GM21786 (cell line): ENCODE results near the gene CCDC194.
A peak's percentile ranks its signal among the peaks of the same experiment; 100 is the strongest.

ENCODE experiments used
- ATAC-seq: cut with Tn5 transposase; IDR thresholded peaks from one replicate; pipeline ENCODE4 v1.9.1; 2021; ENCODE audit not compliant: unreplicated experiment

Gene CCDC194

DNA sequence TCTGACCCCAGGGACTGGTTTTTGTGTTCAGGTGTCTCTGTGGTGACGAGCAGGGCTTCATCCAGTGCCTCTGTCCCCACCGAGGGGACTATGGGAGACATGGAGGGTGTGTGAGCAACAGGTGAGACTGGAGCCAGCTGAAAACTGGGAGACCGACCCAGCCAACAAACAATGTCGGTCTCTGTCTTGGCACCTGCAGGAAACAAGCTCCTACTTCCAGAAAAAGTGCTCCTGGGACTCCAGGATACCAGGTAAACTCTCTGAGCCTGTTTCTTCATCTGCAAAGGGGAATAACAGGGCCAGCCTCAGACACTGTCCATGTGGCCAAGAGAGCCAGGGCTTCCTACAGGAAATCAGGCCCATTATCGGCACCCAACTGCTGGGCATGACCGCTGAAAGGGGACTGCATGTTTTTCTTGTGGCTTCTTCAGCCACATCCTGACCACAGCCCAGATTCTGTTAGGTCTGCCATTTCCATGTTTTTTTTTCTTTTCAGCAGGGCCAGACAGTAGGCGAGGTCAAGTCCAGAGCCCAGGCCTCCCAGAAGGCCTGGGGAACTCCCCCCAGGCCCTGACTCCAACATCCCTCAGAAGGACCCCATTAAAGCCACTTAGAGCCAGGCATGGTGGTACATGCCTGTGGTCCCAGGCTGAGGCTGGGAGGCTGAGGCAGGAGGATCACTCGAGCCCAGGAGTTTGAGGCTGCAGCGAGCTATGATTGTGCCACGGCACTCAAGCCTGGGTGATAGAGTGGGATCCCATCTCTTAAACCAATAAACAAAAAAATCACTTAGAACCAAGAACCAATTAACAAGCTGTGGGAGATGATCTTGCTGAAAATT is 12.3 kb upstream of the CCDC194 start:
- peak; percentile 11 for ATAC-seq

DNA sequence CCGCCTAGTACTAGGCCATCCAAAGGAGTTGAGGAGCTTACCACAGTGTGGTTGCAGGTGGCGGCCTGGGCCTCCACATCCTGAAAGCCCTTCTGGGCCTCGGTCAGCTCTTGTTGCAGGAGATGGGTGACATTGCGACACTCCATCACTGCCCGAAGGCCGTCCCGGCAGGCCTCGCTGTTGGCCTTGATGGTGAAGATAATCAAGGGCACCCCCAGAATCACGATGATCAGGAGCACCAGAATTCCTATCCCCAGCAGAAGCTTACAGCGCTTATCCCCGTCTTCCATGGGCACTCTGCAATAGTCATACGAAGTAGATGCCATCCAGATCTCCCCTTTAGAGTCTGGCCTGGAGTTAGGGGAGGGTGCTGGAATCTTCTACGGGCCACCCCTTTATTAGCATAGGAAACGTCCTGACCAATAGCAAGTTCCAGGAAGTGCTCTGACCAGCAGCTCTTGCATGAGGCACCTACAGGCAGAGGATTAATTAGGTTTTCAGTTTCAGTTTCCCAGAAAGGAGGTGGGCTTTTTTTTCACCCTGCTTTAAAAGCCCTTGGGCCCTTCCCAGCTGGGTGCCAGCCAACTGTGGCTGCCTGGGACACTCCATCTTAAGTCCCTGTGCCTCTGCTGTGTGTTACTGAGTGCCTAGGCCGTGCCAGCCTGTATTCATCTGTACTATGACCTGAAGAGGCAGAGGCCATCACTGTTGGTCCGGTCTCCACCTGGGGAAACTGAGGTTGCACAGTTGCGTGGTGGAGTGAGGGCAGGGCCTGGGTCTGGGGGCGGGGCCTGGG is 11.5 kb upstream of the CCDC194 start, which contains the start of gene BST2:
BST2 (minus strand) TSS at position 381 of the 796 bp plus-strand sequence; CDS start at position 326, 55 bp downstream.
- ATAC-seq = peak; percentile 75

DNA sequence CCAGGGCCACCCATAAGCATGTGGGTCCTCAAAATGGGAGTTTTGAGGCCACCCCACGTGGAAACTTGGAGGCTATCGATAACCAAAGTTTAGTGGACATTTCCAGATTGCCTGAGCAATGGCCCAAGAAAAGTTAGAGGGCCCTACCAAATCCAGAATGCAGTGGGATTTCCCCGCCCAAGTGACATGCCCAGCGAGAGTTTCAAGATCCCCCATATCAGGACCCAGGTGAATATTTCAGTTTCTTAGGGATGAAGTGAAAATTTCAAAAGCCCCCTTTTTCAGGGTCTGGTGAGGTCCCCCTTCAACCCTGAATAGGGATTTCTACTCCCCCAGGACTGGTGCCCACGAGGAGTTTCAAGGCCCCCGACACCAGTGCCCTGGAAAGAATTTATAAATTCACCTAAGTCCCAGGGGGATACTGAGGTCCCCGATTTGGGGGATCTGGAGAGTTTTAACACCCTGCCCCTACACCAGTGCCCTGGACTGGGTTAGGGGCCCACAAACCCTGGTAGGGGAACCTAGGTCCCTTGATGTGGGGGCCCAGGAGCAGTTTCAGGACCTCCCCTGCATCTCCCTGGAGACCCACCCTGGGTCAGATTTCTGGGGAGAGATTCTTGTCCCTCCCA is 10.7 kb upstream of the CCDC194 start:
- peak; percentile 29 for ATAC-seq

DNA sequence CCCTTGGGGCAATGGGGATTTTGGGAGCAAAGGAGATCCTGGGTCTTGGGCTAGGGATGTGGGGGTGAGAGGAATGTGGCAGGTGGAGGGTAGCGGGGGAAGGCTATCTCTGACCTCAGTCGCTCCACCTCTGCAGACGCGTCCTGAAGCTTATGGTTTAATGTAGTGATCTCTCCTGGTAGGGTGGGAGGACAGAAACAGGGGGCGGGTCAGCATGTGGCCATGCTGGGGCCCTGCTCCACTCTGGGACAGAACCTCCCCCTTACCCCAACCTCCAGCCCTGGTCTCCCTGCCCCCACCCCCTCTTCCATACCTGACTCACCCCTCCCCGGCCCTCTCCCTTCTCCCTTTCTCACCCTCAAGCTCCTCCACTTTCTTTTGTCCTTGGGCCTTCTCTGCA is 10.0 kb upstream of the CCDC194 start:
- no peak for ATAC-seq

DNA sequence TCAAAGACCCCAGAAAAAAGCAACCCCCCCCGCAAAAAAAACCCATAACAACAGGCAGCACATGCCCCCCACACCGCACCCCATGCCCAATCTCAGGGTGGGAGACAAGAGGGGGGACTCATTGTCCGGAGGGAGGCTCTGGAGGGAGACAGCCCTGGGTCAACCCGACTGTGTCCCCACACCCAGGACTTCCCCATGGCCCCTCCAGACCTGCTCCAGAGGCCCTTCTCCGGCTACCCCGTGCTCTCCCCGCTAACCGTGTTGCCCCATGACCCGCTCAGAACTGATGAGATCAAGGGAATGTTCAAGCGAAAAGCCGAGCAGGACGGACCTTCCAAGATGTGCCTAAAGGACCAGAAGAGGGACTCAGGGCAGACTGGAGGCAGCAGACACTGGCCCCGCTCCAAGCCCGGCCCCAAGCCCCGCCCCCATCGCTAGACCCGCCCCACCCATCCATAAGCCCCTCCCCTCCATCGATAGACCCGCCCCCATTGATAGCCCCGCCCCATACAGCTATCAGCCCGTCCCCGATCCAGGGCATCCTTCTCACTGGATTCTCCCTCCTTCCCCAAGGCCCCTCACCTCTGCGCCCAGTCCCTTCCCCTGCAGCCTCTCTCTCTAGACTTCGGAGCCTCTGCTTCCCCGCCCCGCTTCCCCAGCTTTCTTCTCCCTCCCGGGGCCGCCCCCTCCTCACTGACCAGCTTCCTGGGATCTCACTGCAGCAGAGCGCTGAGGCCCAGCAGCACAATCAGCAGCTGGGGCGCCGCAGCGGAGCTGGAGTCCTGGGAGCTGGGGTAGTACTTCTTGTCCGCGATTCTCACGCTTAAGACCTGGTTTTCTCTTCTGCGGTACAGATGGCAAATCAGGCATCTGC is 9.2 kb upstream of the CCDC194 start:
- no peak for ATAC-seq

DNA sequence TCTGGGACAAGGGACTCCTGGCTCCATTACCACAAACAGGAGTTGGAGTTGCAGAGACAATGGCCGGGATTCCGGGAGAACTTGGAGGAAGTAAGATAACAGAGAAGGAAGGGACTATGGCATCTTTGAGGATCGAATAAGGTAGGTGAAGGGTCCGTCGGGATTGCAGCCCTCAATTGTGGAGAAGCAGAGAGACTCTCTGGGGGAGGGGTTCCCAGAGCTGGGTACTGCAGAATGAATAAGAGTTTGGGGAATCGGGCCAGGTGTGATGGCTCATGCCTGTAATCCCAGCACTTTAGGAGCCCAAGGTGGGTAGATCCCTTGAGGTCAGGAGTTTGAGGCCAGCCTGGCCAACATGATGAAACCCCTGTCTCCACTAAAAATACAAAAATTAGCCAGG is 7.6 kb upstream of the CCDC194 start:
- no peak for ATAC-seq

DNA sequence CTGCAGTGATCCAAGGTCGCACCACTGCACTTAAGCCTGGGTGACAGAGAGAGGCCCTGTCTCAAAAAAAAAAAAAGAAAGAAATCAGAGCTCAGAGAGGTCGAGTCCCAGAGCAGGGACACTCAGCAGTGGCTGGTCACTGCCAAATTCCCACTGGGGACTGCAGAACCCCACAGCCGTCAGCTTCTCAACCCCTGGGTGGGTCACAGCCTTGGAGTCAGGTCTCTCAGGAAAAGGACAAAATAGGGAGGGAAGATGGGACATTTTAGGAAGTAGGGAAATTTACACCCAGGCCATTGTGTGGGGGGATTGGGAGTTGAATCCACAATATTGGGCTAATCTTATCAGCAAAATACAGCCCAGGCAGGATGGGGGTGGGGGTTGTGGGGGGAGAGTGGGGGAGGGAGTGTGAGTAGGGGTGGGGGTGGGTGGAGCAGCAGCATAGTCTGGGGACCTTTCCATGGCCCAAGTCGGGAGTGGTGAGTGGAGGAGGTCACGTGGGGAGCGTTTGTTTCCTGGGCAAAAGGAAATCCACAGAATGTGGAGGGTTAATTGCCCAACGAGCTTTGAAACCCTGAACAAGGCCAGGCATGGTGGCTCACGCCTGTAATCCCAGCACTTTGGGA is 5.0 kb upstream of the CCDC194 start:
- ATAC-seq = no peak

DNA sequence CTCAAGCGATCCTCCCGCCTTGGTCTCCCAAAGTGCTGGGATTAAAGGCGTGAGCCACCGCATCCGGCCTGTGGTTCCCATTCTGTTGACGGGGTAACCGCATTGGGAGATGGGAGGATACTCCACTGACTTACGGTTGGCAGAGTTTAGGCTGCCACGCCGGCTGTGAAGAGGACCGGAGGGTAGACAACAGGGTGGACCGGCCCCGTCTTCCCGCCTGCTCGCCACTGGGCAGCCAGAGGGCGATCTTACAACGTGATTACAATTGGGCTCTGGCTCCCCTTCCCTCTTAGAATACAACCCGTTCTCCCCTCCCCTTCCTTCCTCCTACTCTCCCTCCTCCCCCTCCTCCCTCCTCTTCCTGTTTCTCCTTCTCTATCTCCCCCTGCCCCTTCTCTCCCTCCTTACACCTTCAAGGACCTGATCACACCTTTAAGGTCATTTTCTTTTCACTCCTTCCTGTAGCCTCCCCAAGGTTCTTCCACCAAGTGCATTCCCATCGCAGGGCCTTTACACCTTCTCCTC is 957 bp upstream of the CCDC194 start:
- no peak for ATAC-seq

DNA sequence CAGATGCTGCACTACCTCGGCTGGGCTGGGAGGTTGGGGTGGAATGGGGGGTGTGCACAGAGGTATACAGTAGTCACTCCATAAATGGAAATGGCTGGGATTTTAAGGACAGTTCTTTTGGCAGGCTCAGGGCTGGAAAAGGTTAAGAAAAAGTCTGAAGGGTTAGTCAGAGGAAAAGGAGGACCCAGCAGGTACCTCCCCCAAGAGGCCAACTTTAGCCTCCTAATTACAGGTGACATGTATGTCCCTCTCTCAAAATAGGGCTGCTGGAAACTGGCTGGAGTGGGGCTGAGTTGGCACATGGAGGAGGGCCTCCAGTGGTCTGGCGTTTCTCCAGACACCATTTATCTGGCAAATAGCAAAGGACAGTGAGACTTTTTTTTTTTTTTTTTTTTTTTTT is 994 bp downstream of the CCDC194 start:
- no peak for ATAC-seq

DNA sequence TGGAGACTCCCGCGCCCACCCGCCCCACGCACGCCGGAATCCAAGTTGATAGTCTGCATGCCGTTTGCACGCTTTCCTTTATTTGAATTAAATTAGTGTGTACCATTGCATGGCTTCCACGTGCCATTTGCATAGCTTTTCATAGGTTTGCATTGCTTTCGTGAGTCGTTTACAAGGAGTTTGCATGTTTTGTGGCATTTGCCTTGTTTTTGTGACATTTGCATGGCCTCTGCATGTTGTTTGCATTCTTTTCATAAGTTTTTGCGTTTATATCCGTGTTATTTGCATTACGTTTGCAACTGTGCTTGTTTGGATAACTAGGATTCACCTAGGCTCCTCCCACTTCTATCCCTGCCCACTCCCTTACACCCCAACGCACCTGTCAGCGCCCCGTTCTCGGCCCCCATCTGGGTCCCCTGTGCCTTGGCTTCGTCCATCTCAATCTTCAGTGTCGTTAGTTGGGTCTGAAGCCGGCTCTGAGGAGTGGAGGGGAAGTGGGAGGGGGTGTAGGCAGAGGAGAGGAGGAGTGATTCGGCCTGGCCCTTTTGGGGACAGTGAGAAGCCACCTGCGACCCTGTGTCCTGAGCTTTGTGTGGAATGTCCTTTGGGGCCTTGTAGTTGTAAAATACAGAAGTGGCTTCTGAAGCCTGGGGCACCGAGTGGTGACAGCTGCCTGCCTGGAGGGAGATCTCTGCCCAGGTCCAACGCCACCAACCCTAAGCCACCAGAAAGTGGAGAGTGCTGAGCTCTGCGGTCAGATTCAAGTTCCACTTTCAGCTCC is 2.4 kb downstream of the CCDC194 start:
- no peak for ATAC-seq

DNA sequence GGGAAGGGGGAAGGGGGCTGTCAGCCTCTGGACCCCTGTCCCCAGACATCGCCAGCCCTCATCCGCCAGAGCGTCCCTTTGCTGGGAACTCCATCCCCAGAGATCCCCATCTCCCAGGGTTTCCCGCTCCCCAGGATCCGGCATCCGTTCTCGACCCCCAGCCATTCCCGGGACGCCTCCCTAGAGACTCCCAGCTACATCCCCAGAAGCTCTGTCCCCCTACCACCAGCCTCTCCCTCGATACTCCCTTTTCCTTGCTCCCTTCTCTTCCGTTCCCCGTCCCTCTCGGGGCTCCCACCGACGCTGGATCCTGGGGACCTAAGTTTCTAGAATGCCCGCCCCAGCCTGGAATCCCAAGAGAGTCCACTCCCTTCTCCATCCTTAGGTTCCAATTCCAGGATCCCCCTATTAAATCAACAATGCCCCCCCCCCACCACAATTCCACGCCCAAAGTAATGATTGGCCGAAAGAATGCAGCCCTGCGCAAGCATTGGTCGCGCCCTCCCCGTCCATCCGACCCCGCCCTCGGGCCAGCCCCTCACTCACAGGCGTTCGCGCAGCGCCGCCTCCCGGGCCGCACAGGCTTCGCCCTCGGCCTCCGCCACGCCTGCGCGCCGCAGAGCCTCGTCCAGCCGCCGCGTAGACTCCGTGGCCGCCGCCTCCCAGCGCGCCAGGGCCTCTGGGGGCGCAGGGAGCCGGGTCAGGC is 3.2 kb downstream of the CCDC194 start:
- ATAC-seq = peak; percentile 70

DNA sequence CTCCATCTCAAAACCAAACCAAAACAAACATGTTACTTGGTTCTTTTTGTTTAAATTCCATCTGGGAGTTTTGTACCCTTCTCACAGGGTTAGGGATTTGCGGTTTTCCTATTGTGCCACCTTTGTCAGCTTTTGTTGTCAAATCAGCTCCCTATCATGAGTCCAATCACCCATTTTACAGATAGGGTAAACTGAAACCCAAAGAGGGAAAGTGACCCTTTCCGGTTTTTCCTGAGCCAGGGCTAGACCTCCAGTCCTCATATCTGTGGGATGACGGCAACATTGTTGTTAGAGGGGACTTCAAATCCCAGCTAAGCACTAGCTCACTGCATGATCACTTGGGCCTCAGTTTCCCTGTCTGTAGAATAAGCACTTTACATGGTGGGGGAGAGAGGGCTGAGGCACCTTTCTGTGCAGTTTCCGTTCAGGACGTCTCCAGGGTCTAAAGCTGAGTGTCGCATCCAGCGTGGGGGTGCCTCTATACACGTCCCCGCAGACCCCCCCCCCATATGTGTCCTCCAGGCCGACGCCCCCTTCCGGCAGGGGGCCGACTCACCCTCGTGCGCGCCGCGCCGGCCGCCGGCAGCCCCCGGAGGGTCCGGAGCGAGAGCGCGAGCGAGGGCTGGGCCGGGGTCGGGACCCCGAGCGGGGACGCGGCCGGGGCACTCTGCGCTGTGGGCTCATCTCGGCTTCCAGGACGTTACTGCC is 3.9 kb downstream of the CCDC194 start:
- no peak for ATAC-seq

DNA sequence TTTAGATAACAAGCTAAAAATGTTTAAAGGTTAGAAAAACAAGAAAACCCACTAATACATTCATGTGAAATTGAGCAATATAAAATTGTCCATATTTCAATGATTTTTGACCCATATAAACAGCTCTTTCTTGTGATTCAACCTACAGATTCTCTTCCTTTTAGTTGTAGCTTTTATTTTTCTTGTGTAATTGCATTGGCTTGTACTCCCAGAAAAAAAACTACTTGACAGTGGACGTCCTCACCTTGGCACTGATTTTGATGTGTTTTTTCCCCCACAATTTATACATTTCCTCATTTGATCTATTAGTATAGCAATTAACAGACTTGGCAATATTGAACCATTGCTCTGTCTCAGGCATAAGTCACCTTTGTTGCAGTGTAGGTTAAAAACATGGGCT is 4.7 kb downstream of the CCDC194 start:
- ATAC-seq = no peak

DNA sequence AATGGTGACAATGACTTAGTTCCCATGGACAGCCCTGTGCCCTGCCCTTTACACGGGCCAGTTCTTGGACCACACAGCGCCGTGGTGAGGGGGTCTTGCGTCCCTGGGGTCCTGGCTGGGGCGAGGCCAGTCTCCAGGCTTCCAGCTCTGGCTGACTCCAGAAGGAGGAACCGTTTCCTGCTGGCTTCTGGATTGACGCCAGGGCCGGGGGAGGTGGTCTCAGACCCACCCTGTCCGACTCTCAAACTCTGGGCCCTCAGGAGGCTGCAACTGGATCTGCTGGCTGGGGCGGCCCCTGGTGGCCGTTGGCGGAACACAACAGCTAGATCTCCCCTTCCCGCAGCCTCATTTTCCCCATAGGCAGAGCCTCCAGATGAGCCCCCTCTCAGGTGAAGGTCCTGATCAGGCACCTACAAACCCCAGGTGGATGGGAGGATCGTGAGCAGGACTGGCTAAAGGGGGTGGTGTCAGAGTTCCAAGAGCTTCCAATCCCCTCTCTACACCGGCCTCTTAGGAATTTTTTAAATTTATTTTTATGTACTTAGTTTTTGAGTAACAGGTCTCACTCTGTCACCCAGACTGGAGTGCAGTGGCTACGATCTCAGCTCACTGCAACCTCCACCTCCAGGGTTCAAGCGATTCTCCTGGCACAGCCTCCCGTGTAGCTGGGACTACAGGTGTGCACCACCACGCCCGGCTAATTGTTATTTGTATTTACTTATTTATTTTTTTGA is 8.0 kb downstream of the CCDC194 start:
- ATAC-seq = no peak

DNA sequence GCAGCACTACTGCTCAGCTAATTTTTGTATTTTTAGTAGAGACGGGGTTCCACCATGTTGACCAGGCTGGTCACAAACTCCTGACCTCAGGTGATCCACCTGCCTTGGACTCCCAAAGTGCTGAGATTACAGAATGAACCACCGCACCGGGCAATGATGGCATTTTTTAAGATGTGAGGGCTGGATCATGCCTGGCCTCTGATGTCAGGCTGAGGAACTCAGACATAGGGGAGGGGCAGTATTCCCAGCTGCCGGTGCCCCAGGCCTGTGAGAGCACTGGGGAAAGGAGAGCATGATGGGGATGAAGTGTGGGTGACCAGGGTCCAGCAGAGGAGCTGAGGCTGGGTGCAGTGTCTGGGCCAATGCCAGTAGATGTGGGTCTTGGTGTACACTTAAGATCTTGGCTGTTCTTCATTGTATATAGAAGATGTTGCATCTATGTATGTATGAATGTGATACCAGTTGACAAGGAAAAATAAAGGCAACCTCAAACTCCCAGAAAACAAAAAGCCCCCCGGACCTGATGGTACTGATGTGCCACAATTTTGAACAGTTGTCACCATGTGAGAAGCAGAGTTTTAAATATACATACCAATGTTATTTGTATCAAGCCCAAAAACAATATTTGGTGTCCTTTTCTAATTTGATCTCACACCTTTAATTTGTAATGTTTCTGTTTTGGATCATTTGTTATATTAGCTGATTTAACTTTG is 13.4 kb downstream of the CCDC194 start:
- ATAC-seq = no peak

DNA sequence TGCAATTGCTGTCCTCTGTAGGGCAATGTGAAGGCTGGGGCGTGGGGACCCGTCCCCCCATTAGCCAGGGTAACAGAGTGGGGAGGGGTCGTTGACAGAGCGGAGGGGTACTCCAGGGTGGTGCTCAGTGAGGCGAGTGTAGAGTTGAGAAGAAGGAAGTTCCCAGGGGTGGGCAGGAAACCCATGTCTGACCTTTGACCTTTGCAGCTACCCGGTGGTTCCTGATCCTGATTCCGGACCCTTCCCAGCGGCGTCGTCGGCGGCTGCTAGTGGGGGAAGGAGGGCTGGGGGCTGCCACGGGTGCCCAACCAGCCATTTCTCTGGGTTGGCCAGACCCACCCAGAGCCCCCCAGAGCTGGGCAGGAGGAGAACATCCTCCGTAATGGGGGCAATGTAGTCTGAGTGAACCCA is 14.8 kb downstream of the CCDC194 start:
- no peak for ATAC-seq

DNA sequence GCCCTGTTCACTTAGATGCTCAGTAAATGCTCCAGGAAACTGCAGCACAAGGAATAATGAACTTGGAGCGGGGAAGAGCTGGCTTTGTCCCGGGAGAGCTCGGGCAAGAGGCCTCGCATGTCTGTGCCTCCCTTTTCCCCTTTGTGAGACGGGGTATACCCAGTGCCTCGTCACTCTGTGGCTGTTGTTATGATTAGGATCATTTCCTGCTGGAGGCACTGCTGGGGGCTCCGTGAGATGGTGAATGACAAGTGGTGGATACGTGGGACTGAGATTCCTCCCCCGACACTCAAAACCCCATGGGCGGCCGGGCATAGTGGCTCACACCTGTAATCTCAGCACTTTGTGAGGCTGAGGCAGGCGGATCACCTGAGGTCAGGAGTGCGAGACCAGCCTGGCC is 15.7 kb downstream of the CCDC194 start:
- ATAC-seq = no peak
